Inflammatory macrophage treated with lipopolysaccharide for 1 hour (primary cell): ENCODE data around the gene PDXK.

Source experiments
- DNase-seq, 2 donors: peaks; one replicate each; pipeline ENCODE4 v3.0.0-alpha.2; 2020 to 2022

Gene PDXK

DNA sequence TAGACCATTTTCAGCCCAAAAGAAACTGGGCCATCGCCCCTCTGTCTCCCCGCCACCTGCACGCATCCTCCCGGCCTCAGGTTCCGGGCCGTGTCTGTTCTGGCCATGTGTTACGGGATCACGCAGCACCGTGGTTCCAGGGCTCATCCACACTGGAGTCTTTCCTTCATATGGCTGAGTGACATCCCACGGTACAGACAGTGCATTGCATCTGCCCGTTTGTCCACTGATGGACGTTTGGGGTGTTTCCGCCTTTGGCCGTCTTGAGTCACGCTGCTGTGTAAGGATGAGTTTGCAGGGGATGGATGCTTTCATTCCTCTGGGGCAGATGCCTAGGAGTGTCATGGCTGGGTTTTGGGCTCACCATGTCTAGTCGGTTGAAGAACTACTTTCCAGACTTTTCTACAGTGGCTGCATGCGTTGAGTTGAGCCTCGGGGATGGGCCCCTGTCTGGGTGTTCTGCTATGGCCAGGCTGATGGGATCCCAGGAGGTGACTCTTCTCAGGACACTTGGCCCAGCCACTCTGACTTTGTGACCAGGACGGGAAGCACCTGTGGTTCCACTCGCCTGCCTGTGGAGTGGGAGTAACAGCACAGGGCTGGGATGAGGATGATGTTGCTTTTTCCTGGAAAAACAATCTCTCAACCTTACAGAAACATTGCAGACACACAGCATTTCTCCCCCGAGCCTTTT lies 87.2 kb downstream of the PDXK start:
- DNase-seq = no peak

DNA sequence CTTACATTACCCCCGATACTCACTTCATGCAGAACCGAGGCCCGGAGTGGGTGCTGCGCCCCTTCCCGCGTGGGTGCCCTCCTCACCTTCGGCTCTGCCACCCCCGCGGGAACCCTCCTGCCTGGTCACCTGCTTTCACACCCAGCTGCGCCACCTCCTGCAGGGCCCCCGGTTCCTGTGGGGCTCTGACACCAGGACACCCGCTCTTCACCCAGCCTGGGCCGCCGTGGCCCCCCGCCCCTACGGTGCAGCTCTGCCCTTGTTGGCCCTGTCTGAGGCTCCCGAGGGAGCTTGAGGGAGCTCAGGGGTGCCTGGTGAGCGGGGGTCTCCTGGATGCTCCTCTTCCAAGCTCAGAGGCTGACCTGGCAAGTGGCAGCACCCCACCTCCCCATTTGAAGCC lies 89.4 kb downstream of the PDXK start:
- no peak for DNase-seq

DNA sequence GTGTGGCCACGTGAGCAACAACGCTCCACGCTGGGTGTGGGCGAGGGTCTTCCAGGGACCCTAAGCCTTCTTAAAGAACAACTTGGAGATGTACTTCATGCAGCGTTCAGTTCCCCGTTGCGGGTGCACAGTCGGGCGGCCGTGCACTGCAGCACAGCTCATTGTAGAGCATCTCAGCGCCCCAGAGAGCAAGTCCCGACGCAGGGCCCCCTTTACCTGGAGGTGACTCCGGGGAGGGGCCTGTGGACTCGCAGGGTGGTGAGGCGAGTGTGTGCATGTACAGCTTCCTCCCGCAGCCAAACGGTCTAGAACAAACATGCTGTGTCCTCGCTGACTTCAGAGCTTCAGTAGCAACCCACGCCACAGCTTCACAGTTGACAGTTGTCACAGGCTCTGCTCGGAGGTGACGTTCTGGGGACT lies 89.9 kb downstream of the PDXK start:
- DNase-seq = no peak

DNA sequence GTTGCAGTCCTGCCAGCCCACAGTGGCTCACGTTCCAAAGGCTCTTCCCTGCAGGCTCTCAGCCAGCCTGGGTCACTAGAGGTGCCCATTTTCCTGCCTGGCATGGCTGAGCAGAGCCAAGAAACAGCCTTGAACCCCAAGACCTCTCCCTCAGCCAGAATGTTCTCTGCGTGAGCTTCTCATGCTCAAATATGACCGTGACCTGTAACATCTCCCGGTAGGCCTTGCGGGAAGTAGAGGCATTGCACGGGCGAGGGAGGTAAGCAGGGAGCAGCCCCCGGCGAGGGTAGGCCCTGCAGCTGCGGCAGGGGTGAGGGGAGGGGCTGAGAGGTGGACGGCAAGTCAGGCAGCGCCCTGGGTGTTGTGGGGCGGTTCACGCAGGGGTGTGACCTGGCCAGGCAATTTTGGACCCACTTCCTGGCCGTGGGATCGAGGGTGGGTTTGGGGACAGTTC lies 90.4 kb downstream of the PDXK start:
- no peak for DNase-seq

DNA sequence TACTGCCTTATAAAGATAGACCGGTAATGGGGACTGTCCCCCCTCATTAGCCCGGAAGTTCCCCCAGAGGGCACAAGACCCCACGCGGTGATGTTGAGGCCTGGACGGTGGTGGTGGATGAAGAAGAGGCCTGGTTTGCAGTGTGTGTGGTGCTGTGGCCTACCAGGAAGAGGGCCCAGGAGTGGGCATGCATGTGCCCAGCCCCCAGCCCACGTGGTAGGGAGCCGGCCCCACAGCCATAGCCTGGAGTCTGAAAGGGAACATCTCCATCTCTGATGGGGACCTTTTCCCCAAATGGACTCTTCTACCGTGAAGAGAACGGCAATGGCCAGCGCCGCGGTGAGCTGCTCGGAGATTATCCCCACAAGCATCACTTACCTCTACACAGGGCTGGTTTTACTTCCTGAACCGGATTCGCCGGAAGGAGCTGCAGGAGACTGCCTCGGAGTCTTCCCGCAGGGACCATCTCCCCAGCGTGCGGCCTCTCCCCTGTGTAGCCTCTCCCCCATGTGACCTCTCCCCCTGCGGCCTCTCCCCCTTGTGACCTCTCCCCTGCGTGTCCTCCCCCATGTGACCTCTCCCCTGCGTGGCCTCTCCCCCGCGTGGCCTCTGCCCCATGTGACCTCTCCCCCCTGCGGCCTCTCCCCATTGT lies 91.0 kb downstream of the PDXK start:
- DNase-seq = no peak

DNA sequence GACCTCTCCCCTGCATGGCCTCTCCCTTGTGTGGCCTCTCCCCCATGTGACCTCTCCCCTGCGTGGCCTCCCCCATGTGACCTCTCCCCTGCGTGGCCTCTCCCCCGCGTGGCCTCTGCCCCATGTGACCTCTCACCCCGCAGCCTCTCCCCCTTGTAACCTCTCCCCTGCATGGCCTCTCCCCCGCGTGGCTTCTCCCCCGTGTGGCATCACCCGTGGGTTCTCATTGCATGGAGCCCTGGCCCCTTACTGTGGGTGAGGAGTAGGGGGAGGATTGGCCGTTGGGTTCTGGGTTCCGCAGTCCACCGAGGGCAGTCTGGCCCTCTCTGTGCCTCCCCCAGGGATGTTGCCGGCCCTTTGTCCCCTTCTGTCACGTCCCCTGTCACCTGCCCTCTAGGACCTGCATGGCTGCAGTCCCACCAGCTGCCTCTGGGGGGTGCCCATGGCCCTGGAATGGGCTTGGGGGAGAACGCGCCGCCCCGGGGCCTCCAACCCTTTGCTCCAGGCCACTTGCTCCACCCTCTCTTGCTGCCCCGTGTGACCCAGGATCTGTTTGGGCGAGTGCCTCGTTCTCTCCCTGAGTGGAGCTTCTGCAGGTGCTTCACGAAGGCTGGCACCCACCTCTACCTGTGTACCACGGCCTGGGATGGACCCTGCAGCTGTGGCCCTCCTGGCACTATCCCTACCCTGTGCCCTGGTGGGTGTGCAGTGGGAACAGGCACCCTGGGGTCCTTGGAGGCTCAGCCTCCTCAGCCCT lies 91.8 kb downstream of the PDXK start:
- peak; percentile 71 to 98 for DNase-seq

DNA sequence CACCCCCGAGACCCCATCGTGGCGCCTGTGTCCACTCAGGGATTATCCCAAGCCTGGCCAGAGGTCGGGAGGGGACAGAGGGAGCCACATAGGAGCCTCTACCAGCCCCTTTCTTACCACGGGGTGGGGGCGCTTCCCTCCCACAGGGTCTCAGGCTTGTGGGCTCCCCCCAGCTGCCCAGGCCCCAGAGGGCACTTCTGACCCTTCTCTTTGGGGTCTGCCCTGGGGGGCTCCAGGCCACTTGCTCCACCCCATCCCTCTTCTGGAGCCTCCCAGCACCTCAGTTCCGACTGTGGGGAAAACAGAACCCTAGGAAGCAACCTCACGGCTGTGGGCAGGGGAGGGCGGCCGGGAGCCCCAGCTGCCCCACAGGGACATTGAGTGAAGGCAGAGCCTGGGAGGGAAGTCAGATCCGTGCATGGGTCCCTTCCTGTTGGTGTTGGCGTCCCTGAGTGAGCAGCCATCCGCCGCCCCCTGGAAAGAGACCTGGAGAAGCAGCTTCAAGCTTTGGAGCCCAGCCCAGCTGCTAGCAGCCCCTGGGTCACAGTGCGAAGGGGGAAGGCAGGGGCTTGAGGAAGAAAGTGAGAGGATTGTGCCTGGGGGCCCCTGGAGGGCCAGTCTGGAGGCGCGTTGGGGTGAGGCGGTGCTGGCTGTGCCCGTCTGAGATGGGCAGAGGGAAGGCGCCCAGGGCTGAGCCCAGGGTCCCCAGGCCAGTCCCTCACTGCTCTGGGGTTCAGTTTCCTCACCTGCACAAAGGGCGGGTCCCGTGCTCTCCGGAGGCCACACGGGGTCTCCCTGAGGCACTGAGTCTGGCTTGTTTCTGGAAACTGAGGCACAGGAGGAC lies 92.6 kb downstream of the PDXK start:
- DNase-seq = no peak
